Left cardiac atrium (tissue), 4 donors: ENCODE measurements around the gene ESD. TPM values are rescaled to one million over a fixed set of nuclear protein-coding genes. Genes with fewer than 3 reads are reported as not detected.
"Not testable (repeated sequence)": the region's sequence is repeated elsewhere in the genome, so short reads cannot be mapped to it uniquely, and the experiment has no call there.

Experiments
- ATAC-seq, 2 donors: fragments of 200-7000 bp; cut with Tn5 transposase; one replicate each; pipeline ENCODE4 v1.9.1; 2020; ENCODE audit warnings: mild to moderate bottlenecking in 2 of 2, moderate library complexity in 2 of 2
- DNase-seq: peaks from one replicate; pipeline ENCODE4 v3.0.0-alpha.2; 2020
- intact Hi-C, 2 donors: fragments of 100-400 bp; cut with DNase I; formaldehyde crosslinking; loops; one replicate each; pipeline versions ENCODE4 v1.14.1 to v1.15.1; 2022 to 2023
- long read RNA-seq: library from polyadenylated mRNA; unstranded; transcript quantifications from one replicate; pipeline ENCODE4 v2.0.0, GENCODE V29; 2021
- total RNA-seq, 2 donors: library from RNA; stranded (reverse); fragmentation: NEBNext Ultra II Directional; extraction: Animal tissue kit (Norgen Biotek cat#: 25700); gene quantifications; one replicate each; pipeline ENCODE4 v1.2.1, GENCODE V29; 2021
- donor health status: DM: no; HTN: yes; CAD: no.
- donor health status: DM: no; HTN: yes; CAD: no; lungs with severe emphysema.
- donor health status: DM: yes; HTN: yes; CAD: no.
- donor health status: Dilated cardiomyopathy.

Gene ESD, protein sequence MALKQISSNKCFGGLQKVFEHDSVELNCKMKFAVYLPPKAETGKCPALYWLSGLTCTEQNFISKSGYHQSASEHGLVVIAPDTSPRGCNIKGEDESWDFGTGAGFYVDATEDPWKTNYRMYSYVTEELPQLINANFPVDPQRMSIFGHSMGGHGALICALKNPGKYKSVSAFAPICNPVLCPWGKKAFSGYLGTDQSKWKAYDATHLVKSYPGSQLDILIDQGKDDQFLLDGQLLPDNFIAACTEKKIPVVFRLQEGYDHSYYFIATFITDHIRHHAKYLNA
- total RNA-seq: 100 to 1,000 TPM; 100 to 107 TPM
- long read RNA-seq, transcript ESD-202 (10 exons, 1,192 nt): major isoform, 25 of 36 reads
- long read RNA-seq, partial matches to known transcripts: 6 of 36 reads
- long read RNA-seq, other reads (novel, unspliced or antisense): 5 of 36 reads

DNA sequence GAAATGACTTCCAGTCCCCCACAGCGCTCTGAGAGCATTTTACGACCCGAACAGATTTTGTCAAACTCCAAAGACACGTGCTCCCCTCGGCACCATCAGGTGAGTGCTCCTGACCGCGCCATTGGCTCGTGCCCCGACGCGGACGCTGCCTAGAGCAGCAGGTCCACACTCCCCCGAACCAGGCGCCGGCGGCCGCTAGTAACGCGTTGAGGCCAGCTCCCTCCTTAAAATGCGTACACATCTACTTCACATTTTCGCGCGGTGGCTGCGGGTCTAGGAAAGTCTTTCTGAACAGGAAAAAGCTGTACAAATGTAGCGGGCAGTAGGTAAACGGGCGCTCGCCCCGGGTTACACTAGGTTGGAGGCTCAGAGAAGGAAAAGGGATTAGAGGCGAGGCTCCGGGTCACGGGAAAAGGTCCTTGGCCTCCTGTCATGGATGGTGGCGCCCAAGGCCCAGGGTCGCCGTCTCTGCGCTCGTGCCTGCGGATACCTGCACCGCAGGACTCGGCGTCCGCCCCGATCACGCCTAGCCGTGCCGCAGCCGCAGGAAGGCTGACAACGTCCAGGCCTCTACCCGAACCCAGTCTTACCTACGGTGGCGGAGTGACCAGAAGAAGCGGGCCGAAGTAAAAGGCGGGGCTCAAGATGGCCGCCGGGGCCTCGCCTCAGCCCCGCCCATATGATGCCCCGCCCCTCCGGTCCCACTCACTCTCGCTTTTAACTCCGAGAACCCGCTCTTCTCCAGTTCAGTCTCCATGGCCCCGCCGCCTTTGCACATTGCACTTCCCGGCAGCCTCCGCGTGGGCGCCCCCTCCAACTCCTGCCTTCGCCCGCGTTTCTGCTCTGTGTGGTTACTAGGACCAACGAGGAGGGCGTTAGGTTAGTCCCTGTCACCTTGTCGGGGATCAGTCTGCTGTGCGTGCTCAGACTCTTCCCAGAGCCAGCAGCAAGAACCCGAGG is at the start of gene ESD:
ESD (minus strand) TSS at position 647 of the 960 bp plus-strand sequence. CDS start 5,748 bp downstream, outside the sequence.
- intact Hi-C loops: no loop called here
- ATAC-seq (peak; percentile 99 to 100), DNase-seq (peak; percentile 97)

DNA sequence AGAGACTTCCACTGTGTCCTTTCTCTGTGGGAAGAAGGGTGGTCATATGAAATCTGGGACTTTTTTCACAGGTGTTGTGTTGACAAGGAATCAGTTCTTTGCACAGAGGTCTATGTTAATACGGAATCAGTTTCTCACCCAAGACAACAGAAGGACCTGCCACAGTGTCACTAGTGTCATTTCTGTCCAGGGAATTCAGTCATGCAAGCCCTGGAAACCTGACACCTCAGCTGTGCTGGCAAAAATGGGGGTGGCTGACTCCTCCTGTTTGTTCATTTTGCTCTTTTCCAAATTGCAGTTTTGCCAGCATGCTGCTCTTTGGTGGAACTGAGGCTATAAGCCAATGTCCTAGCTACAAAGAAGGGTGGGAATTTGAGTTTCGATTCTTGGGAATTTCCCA is 49.8 kb upstream of the ESD start:
- DNase-seq (no peak), ATAC-seq (no peak)
- intact Hi-C loops: no loop called here

DNA sequence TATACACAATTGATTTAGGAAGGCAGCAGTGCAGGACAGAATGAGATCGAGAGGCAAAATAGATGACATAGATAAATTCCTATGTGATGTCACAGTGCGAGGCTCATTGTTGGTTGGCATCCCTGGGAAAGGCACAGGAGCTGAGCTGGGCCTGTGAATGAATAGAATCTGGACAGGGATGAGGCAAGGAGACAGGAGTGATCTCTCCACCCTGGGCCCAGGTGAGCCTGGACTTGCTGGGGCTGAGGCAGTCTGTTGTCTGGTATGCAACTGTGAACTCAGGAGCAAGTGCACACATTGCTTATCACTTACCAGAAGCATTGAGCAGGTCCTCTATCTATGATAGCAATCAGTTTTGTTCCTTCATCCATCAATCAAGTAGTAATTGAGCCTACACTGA is 48.2 kb upstream of the ESD start:
- DNase-seq (no peak), ATAC-seq (no peak)
- intact Hi-C loops: no loop called here

DNA sequence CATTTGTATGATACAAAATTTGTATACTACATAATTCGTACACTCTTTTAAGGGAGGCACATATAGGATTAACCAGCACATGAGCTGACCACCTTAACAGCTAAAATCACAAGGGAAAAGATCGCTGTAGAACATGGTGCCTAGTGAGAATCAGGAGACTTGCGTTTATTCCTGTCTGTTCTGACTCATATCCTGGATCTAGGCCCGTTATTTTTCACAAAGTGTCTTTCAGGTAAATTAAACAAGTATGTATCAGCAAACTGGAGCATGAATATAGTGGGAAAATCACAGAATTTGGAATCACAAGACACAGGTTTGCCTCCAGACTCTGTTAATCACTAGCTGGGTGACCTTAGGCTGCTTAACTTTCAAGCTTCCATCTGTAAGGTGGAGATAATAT is 47.5 kb upstream of the ESD start:
- ATAC-seq: no peak
- no peak for DNase-seq
- intact Hi-C loops: no loop called here

DNA sequence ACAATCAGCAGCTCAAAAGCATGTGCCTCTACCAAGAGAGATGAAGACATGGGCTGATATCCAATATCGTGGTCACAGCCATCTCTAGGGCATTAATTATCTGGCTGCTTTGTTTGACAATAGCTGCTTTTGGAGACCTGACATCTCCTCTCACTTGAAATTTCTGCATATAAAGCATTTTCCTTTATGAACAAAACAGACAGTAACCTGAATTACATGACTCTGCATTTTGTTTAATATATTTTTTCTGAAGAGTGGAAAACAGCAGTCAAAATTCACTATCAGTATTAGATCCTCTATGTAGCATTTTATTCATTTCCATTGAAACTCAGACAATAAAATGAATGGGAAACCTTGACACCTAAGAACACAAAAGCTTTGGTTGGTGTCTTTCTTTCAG is 42.4 kb upstream of the ESD start:
- ATAC-seq (no peak), DNase-seq (no peak)
- intact Hi-C loops: no loop called here

DNA sequence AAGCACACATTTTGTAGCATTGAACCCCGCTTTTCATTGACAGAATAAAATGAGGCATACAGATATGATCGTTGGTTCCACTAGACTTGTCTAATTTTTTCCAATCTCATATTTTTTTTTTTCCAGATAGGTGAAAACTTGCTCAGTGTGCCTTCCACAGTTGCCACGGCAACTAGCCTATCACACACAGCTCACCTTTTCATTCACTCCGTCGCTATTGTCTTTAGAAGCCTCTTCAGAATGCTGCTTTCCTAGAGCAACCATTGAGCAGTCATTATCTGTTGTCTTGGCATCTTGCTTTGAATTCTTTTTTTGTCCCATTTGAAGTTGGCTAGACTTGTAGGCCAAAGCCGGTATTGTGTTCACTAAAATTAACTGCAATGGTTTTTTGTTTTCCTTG is 37.7 kb upstream of the ESD start:
- DNase-seq: no peak
- ATAC-seq: no peak
- intact Hi-C loops: loop anchor here in 1 of 2 donors (5.0 kb wide), 1 partner anchor 938 kb away; no protein-coding TSS in a partner anchor

DNA sequence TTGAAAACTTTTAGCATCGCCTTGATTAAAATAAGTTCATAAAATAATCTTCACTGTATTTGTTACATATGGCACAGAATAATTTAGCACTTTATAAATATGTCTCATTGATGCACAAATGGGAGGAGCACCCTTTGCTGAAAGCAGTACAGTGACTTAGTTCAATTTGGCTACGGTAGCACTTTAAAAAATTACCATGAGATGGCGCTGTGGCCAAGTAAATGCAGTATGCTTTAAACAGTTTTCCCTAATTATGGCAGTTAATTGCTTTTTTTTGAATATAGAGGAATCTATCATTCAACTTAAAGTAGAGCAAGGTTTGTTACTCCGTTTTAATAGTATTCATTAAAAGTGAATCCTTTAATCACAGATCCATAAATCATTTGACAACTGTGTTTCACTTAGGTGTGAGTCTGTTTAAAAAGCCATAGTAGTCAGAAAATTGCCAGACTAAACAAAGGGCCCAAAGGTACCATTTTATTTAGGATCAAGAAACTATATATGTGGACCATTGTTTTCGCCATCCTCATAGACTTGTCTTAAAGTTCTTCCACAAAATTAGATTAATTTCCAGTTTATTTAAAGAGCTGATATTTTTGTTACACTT is 34.7 kb upstream of the ESD start:
- DNase-seq: no peak
- no peak for ATAC-seq
- intact Hi-C loops: loop anchor here in 1 of 2 donors (5.0 kb wide), 1 partner anchor 941 kb away; no protein-coding TSS in a partner anchor

DNA sequence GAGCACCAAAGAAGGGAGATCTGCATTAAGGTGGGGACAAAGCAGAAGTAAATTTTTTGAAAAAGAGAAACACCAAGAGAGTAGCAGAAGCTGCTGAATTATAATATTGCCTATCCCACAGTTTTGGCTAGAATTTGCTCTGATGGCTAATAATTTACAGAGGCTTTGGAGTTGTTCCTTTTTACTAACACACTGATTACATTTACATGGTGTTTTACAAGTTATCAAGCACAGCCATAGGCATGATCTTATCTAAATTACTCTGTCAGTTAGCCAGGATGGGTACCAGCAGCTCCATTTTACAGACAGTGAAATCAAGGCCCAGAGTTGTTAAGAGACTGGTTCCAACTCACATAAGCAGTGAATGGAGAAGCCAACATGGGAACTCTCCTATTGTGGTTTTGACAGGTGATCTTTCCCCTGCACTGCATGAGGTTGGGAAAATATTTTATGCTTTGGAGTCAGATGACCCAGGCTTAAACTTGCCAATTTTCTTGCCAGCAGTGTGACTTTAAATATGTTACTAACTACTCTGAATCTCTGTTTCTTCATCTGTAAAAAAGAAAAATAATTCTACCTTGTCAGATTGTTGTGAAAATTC is 33.5 kb upstream of the ESD start:
- ATAC-seq (no peak), DNase-seq (no peak)
- intact Hi-C loops: loop anchor here in 1 of 2 donors (5.0 kb wide), 1 partner anchor 942 kb away; no protein-coding TSS in a partner anchor

DNA sequence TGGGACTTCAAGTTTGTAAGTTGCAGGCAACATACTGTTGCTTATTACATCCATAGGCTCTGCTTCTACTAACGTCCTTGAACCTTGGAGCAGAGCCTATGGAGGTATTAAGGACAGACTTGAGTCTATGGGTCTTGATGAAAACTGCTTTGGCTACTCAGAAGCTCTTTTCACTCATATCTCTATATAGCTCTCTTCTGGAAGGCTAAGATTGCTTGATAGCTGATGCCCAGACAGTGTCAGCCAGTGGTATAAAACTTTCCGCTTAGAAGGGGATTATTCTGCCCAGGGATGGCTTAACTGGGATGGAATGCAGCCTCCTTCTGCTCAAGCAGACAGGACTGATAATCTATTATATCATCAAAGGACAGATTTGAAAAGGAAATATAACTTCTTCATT is 25.6 kb upstream of the ESD start:
- no peak for ATAC-seq
- intact Hi-C loops: no loop called here
- DNase-seq: no peak

DNA sequence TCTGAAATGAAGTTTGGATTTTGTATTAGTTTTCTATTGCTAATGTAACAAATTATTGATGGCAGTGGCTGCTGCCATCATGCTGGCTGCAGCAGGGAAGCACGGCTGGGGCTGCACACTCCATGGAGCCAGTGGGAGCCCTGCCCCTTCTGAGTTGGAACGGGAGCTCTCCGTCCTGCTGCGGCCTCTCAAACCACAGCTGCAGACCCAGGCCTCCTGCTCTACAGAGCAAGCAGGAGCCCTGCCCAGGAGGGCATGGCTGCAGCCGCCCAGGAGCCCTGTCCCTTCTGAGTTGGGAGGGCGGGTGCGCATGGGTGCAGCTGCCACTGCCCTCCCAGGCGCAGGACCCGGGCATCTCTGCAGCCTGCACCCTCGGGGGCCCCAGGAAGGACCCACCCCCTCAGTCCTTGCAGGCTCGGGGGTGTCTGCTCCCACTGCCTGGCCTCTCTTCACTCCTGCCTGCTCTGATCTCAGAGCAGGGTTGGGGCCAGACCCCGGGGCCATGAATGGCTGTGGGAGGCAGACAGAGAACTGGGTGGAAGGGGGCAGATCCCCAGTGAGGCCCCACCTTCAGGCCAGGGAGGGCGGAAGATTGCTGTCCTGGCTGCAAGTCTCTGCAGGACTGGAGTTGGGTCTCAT is 21.0 kb upstream of the ESD start:
- DNase-seq (no peak), ATAC-seq (no peak)
- intact Hi-C loops: no loop called here

DNA sequence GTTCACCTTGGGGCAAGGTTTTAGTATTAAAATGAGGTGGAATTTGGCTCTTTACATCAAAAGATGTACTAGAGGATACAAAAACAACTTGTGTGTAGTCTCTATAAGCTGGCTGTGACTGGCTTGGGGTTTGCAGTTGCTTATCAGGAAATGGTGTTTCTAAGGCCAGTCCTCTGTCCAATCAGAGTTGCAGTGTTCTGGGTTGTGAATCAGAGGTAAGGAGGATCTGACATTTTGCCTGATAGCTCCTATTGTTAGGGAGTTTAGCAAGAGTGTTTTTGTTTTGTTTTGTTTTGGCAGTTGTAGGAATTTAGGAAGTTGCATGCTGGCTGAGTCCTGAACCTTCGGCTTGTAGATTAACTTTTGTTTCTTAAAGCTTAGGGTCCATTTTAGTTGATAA is 20.1 kb upstream of the ESD start:
- ATAC-seq (peak in 1 of 2 donors; percentile 42), DNase-seq (no peak)
- intact Hi-C loops: no loop called here

DNA sequence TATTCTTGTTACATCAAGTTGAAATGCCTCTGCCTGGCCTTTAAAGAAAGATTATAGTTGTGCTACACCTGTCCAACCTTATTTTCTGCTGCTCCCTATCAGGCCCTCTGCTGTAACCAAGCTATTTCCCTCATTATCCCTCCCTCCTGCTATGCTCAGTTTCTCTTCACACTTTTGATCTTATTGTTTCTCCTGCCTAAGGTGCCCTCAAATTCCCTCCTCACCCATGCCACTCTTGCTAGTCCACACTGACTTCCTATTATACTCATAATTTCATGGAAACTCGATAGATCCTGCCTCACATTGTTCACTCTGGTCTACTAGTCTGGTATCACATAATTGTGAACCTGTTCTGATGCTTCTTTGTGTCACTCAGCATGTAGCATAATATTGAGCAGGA is 19.4 kb upstream of the ESD start:
- ATAC-seq (no peak), DNase-seq (no peak)
- intact Hi-C loops: no loop called here

DNA sequence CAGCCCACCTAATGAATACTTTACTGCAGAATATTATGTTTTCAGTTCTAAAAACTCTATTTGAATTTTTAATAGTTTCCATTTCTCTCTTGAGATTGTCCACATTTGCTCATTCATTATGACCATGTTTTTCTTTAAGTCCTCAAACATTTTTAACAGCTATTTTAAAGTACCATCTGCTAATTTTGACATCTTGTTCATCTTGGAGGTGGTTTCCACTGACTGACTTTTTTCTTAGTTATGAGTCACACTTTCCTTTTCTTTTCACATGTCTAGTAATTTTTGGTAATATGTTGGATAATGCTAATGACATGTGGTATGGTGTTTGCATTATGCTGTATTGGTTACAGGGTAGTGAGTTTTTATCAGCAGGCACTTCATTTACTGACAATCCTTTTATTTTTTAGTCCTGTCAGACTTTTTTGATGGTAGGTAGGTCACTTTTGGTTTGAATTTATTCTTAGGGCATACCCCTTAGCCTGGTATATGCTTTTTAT is 15.4 kb upstream of the ESD start:
- DNase-seq (no peak), ATAC-seq (no peak)
- intact Hi-C loops: no loop called here

DNA sequence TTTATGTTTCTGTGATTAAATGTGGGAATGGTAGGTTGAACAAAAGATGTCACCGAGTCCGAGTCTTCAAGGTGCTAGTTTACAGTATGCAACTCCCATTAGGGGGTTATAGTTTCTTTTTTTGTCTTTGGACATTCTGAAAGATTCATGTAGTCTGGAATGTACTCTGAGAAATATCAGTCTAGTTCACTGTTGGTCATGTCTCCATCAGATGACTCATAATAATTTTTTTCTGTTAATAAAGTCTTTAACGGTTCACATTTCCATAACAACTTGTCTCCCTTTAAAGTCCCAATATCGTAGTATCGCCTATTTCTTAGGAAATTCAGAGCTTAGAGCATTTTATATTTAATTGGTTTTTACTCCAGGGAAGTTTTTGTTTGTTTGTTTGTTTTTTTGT is 13.5 kb upstream of the ESD start:
- DNase-seq (no peak), ATAC-seq (no peak)
- intact Hi-C loops: no loop called here

DNA sequence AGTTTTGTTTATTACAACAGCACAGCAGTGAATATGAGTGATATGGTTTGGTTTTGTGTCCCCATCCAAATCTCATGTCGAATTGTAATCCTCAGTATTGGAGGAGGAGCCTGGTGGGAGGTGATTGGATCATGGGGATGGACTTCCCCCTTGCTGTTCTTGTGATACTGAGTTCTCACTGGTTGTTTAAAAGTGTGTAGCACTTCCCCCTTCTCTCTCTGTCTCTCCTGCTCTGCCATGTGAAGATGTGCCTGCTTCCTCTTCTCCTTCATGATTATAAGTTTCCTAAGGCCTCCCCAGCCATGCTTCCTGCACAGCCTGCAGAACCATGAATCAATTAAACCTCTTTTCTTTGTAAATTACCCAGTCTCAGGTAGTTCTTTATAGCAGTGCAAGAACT is 8.0 kb upstream of the ESD start:
- ATAC-seq, intact Hi-C loops, DNase-seq: not testable (repeated sequence)

DNA sequence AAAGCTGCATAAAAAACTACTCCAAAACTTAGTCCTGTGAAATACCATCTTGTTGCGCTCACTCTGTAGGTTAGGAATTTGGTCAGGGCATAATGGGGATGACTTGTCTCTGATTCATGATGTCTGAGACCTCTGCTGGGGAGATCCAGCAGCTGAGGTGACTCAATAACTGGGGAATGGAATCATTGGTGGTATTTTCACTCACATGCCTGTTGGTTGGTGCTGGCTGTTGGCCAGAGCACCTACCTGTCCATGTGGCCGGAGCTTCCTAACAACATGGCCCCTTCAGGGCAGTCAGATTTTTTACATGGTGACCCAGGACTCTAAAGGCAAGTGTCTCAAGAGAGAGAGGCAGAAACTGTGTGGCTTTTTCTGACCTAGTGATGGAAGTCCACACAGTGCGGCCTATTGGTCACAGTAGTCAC is 7.4 kb upstream of the ESD start:
- intact Hi-C loops: no loop called here
- DNase-seq (no peak), ATAC-seq (no peak)

DNA sequence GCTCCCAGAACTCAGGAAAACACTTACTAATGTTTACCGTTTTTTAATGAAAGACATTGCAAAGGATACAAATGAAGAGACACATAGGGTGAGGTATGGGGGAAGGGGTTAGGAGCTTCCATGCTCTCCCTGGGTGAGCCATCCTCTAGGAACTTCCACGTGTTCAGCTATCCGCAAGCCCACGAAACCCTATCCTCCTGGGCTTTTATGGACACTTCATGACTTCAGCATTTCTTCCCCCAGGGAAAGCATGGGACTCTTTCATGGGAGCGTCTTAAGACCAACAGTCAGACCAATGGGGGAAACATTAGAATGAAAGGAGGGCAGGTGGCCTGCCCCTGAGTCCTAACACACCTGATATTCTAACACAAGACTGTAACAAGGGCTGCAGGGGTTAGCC is 6.6 kb upstream of the ESD start:
- intact Hi-C loops: no loop called here

DNA sequence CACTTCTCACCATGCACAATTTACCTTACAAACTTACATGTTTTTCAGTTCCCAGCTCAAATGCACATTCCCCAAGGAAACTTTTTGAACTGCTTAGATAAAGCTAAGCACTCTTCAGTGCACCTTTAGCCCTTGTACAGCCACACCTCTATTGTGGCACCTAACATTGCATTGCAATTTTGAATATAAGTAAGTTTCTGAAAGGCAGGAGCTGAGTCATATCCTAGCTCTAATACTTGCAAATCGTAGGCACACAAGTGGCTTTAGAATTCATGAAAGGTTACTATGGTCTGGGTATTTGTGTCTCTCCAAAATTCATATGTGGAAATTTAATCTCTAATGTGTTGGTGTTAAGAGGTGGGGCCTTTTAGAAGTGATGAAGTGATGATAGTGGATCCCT is 4.9 kb upstream of the ESD start:
- no peak for DNase-seq
- no peak for ATAC-seq
- intact Hi-C loops: no loop called here

More for the DNA sequence above, 6.6 kb upstream of the ESD start:
- DNase-seq: no peak
- no peak for ATAC-seq

DNA sequence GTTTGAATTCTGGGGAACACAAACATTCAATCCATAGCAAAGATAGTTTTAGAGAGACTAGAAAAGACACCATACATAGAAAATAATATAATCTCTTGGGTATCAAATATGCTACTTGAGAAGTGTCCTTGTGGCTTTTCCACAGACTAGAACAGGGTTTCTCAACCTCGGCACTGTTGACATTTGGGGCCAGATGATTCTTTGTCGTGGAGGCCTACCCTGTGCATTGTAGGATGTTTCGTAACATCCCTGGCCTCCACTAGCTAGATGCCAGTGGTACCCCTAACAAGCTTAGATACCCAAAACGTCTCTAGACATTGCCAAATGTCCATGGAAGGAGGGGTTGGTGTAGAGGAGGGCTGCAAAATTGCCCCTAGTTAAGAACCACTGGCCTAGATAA is 2.2 kb upstream of the ESD start:
- ATAC-seq (no peak), DNase-seq (no peak)
- intact Hi-C loops: no loop called here
